WTC11 (cell line): ENCODE data around the gene LTBP3. TPM values are rescaled to one million over a fixed set of nuclear protein-coding genes. Genes with fewer than 3 reads are reported as not detected.
A peak's percentile ranks its signal among the peaks of the same experiment; 100 is the strongest.

Experiments
- ATAC-seq: fragments of 200-7000 bp; cut with Tn5 transposase; 2 replicates; pipeline ENCODE4 v1.10.0; 2021; ENCODE audit warnings: mild to moderate bottlenecking, moderate library complexity
- CTCF ChIA-PET: fragments of 300-600 bp; sonication (Branson Sonifier 250); formaldehyde crosslinking; loops from one replicate; lab custom pipeline; 2021; ENCODE audit warnings: antibody characterized with exemption; lab: Charles Lee
- POLR2A ChIA-PET: fragments of 350-600 bp; sonication (Branson Sonifier 250); formaldehyde crosslinking; loops from one replicate; lab custom pipeline; 2021; ENCODE audit warnings: antibody characterized with exemption; lab: Charles Lee
- DNase-seq: peaks from one replicate; pipeline ENCODE4 v3.0.0; 2021; ENCODE audit warnings: low spot score
- H3K27ac Mint-ChIP-seq: 2 replicates; pipeline ENCODE4 v1.8.0; 2021; ENCODE audit warnings: mixed read lengths
- H3K27me3 Mint-ChIP-seq: 2 replicates; pipeline ENCODE4 v1.8.0; 2021; ENCODE audit warnings: low read depth, mild to moderate bottlenecking, moderate library complexity, mixed read lengths
- H3K36me3 Mint-ChIP-seq: 2 replicates; pipeline ENCODE4 v1.8.0; 2021; ENCODE audit warnings: mixed read lengths
- H3K4me1 Mint-ChIP-seq: 2 replicates; pipeline ENCODE4 v1.8.0; 2022; ENCODE audit warnings: mixed read lengths
- H3K4me3 Mint-ChIP-seq: 2 replicates; pipeline ENCODE4 v1.8.0; 2021; ENCODE audit warnings: mild to moderate bottlenecking, moderate library complexity, mixed read lengths
- H3K9me3 Mint-ChIP-seq: 2 replicates; pipeline ENCODE4 v1.8.0; 2021; ENCODE audit warnings: mixed read lengths
- ATF1 ChIP-seq: sonication (generic); formaldehyde crosslinking; IDR thresholded peaks from 2 replicates; pipeline ENCODE4 v1.8.1; 2023; ENCODE audit warnings: mild to moderate bottlenecking, moderate library complexity, missing genetic modification reagents
- ETV6 ChIP-seq: sonication (generic); formaldehyde crosslinking; IDR thresholded peaks from 2 replicates; pipeline ENCODE4 v1.8.1; 2022; ENCODE audit warnings: mild to moderate bottlenecking, missing genetic modification reagents
- GRHL2 ChIP-seq: fragments of 250-450 bp; sonication (Bioruptor Pico); IDR thresholded peaks from 2 replicates; pipeline ENCODE4 v1.8.0; 2022; ENCODE audit warnings: mild to moderate bottlenecking, moderate library complexity; ENCODE audit not compliant: insufficient replicate concordance, severe bottlenecking
- MLX ChIP-seq: sonication (generic); formaldehyde crosslinking; IDR thresholded peaks from 2 replicates; pipeline ENCODE4 v1.8.1; 2023; ENCODE audit warnings: mild to moderate bottlenecking, missing genetic modification reagents, moderate library complexity
- NFATC4 ChIP-seq: fragments of 250-450 bp; sonication (Bioruptor Pico); IDR thresholded peaks from 2 replicates; pipeline ENCODE4 v1.9.0; 2021; ENCODE audit warnings: mild to moderate bottlenecking
- PREB ChIP-seq: sonication (generic); formaldehyde crosslinking; IDR thresholded peaks from 2 replicates; pipeline ENCODE4 v1.8.1; 2022; ENCODE audit warnings: mild to moderate bottlenecking, missing genetic modification reagents, moderate library complexity, borderline replicate concordance
- RORB ChIP-seq: fragments of 250-450 bp; sonication (Bioruptor Pico); IDR thresholded peaks from 2 replicates; pipeline ENCODE4 v1.9.0; 2021; ENCODE audit warnings: mild to moderate bottlenecking
- TEAD4 ChIP-seq: sonication (generic); formaldehyde crosslinking; IDR thresholded peaks from 2 replicates; pipeline ENCODE4 v1.8.0; 2022; ENCODE audit warnings: mild to moderate bottlenecking, missing genetic modification reagents
- ZBTB21 ChIP-seq: sonication (generic); formaldehyde crosslinking; IDR thresholded peaks from 2 replicates; pipeline ENCODE4 v1.8.1; 2023; ENCODE audit warnings: mild to moderate bottlenecking, missing genetic modification reagents, borderline replicate concordance
- ZNF317 ChIP-seq: sonication (generic); formaldehyde crosslinking; IDR thresholded peaks from 2 replicates; pipeline ENCODE4 v1.8.1; 2023; ENCODE audit warnings: low read depth, mild to moderate bottlenecking, moderate library complexity, missing genetic modification reagents, borderline replicate concordance
- ZNF425 ChIP-seq: fragments of 250-450 bp; sonication (Bioruptor Pico); conservative IDR thresholded peaks from 2 replicates; pipeline ENCODE4 v1.9.0; 2021; ENCODE audit warnings: mild to moderate bottlenecking
- total RNA-seq: library from RNA; stranded (reverse); gene quantifications from 3 replicates; pipeline ENCODE4 v1.2.3, GENCODE V29; 2021
- TF ChIP-seq, protein P1 (sequence below): sonication (generic); formaldehyde crosslinking; IDR thresholded peaks from 2 replicates; pipeline ENCODE4 v1.8.1; 2023; ENCODE audit warnings: mild to moderate bottlenecking, missing genetic modification reagents, borderline replicate concordance

The LTBP3 gene
- total RNA-seq, 1 experiment from 2014 or later = 20.7 TPM

DNA sequence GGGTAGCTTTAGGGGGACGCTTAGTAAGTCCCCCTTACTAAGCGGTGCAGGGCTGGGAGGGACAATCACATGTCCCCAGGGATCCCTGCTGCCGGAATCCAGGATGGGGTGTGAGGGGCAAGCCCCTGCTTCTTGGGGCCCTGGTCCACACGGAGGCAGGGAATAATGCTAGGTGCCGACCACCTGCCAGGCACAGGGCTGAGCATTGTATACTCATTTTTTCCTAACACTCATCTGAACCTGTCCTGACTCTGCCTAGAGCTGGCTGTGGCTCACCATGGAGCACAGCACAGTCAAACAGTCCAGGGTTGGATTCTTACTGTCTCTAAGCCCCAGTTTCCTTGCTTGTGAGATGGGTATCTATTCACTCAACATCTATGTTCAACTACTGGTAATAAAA, 1.4 kb upstream of the LTBP3 start (continued):
- TF ChIP-seq ZNF425 (CRISPR knock-in tag) (no peak), ETV6 (no peak)

- Mint-ChIP-seq H3K4me1 (peaks cover 50% of the 10 kb centered on the region), H3K27ac (peak overlapping the region; percentile 33; the same call in 1 of the 2 replicates)
These were observed 861 bp upstream of the LTBP3 start for GRCh38 chr11:65558930-65559509.

More at GRCh38 chr11:65558930-65559509, 861 bp upstream of the LTBP3 start:
- POLR2A ChIA-PET = interaction anchor here (0.9 kb wide), 1 partner anchor 60 kb away, joined by 4 read pairs; the partner anchor contains the start of gene MALAT1
- no peak for TF ChIP-seq ZNF317 (CRISPR knock-in tag)
- no peak for TF ChIP-seq PREB (CRISPR knock-in tag)
- no peak for TF ChIP-seq RORB (CRISPR knock-in tag)
- no peak for TF ChIP-seq ZBTB21 (CRISPR knock-in tag)
- no peak for TF ChIP-seq ATF1 (CRISPR knock-in tag)
- no peak for TF ChIP-seq TEAD4
- TF ChIP-seq GRHL2 (CRISPR knock-in tag) = no peak
- no peak for TF ChIP-seq MLX
- TF ChIP-seq ZNF425 (CRISPR knock-in tag) = no peak
- no peak for TF ChIP-seq NFATC4 (CRISPR knock-in tag)
- TF ChIP-seq, protein P1, sequence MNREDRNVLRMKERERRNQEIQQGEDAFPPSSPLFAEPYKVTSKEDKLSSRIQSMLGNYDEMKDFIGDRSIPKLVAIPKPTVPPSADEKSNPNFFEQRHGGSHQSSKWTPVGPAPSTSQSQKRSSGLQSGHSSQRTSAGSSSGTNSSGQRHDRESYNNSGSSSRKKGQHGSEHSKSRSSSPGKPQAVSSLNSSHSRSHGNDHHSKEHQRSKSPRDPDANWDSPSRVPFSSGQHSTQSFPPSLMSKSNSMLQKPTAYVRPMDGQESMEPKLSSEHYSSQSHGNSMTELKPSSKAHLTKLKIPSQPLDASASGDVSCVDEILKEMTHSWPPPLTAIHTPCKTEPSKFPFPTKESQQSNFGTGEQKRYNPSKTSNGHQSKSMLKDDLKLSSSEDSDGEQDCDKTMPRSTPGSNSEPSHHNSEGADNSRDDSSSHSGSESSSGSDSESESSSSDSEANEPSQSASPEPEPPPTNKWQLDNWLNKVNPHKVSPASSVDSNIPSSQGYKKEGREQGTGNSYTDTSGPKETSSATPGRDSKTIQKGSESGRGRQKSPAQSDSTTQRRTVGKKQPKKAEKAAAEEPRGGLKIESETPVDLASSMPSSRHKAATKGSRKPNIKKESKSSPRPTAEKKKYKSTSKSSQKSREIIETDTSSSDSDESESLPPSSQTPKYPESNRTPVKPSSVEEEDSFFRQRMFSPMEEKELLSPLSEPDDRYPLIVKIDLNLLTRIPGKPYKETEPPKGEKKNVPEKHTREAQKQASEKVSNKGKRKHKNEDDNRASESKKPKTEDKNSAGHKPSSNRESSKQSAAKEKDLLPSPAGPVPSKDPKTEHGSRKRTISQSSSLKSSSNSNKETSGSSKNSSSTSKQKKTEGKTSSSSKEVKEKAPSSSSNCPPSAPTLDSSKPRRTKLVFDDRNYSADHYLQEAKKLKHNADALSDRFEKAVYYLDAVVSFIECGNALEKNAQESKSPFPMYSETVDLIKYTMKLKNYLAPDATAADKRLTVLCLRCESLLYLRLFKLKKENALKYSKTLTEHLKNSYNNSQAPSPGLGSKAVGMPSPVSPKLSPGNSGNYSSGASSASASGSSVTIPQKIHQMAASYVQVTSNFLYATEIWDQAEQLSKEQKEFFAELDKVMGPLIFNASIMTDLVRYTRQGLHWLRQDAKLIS (CRISPR knock-in tag) = no peak
- TF ChIP-seq, all 79 proteins: peak for 0
- H3K36me3 Mint-ChIP-seq = no peaks in the 10 kb centered on the region
- H3K27me3 Mint-ChIP-seq = peaks cover 62% of the 10 kb centered on the region
- CTCF ChIA-PET = interaction anchor here (0.6 to 9.1 kb wide), 6 partner anchors 12 to 457 kb away, joined by 4 to 110 read pairs (median 44); partner anchors contain the start of genes FAM89B, KCNK7 and ZNRD2
- DNase-seq (no peak), ATAC-seq (0 out of 2 replicates have a peak, but pooled peaks have one; percentile 1)
- peak overlapping the region; percentile 59 for H3K4me3 Mint-ChIP-seq
- H3K9me3 Mint-ChIP-seq = no peaks in the 10 kb centered on the region
